GM18861 (cell line): Measurements from ENCODE around the gene RIPOR1.
A peak's percentile ranks its signal among the peaks of the same experiment; 100 is the strongest.
"Not testable (repeated sequence)": the region's sequence is repeated elsewhere in the genome, so short reads cannot be mapped to it uniquely, and the experiment has no call there.

Experiments
- ATAC-seq: cut with Tn5 transposase; IDR thresholded peaks from one replicate; pipeline ENCODE4 v1.9.1; 2021; ENCODE audit not compliant: unreplicated experiment

The RIPOR1 gene

DNA sequence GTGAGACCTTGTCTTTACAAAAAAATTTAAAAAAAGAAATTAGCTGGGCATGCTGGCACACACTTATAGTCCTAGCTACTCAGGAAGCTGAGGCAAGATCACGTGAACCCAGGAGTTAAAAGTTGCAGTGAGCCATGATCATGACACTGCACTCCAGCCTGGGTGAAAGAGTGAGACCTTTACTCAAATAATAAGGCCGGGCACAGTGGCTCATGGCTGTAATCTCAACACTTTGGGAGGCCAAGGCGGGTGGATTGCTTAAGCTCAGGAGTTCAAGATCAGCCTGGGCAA lies 11.5 kb upstream of the RIPOR1 start:
- no peak for ATAC-seq

DNA sequence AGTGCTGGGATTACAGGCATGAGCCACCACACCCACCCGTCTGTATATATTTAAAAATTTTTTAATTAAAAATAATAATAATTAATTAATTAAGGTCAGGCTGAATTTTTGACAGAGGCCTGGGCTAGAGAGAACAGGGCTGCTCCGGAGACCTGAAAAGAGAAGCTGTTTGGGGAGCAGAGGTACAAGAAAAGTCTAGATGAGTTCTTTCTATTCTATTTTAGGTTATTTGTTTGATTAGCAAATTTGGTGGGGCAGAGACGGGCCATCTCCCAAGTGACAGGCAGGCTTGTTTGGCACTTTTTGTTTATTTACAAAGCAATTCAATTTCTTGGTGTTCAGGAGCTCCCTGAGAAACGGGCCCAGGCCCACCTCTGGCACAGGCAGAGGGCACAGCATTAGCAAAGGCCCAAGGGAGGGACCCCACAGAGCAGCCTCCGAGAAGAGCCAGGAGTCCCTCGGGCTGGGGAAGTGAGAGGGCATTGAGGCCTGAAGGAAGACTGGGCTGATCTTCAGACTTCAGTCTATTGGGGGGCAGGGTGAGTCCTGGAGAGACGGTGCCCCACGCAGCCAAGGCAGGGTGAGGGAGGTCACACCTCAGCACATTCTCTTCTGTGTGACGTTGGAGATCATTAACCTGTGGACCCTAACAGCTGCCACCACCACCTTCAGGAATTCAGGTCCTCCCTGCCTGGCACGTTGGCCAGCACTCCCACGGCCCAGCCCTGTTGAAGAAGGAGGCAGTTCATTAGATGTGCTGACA lies 10.8 kb upstream of the RIPOR1 start:
- peak; percentile 24 for ATAC-seq

GRCh38 chr16:67518676-67519075 lies 10.0 kb upstream of the RIPOR1 start:
- no peak for ATAC-seq

DNA sequence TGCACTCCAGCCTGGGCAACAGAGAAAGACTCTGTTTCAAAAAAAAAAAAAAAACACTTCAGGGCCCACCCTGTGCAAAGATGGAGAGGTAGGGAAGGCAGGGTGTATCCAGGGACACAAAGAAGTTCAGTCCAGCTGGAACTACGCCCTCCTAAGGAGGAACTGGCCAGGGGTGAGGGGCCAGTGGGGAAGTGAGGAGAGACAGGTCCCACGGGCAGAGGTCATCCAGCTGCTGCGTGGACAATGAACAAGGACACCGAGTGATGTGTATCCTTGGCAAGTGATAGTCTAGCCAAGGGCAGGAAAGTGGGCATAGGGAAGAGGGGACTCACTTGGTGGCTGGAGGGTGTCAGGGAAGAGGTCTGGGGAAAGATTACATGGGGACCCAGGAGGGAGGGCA lies 9.4 kb upstream of the RIPOR1 start:
- ATAC-seq: no peak

GRCh38 chr16:67521095-67521804 lies 7.4 kb upstream of the RIPOR1 start:
- ATAC-seq: peak; percentile 50

- ATAC-seq: no peak
Observed at GRCh38 chr16:67525176-67525860, 3.3 kb upstream of the RIPOR1 start.

DNA sequence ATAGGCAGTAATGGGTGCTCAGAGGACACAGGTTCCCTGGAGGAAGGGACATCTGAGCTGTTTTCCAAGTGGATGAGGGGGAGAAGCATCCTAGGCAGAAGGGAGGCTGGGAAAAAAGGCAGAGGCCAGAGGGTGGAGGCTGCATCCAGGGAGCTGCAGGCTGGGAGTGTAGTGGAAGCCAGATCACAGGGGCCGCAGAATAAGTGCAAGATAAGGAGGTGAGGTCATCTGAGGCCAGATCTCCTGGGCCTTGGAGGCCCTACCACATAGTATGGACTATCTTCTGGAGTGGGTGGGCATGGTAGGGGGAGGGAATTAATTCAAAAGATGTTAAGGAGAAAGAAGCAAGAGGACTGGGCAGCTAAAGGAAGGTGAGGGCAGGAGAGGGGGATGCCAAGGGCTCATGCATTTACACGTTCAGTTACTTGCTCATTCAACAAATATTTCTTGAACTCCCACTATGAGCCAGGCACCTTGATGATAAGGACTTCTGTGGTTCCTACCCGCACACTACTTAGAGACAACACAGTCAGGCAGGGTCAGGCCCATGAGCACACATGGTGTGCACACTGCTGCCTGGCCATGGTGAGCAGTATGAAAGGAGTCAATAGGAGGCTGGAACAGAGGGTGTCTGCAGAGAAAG lies 2.4 kb upstream of the RIPOR1 start:
- no peak for ATAC-seq

- no peak for ATAC-seq
Observed at GRCh38 chr16:67528870-67529581, 397 bp downstream of the RIPOR1 start.

- ATAC-seq: no peak
Observed at GRCh38 chr16:67529582-67530012, 968 bp downstream of the RIPOR1 start.

DNA sequence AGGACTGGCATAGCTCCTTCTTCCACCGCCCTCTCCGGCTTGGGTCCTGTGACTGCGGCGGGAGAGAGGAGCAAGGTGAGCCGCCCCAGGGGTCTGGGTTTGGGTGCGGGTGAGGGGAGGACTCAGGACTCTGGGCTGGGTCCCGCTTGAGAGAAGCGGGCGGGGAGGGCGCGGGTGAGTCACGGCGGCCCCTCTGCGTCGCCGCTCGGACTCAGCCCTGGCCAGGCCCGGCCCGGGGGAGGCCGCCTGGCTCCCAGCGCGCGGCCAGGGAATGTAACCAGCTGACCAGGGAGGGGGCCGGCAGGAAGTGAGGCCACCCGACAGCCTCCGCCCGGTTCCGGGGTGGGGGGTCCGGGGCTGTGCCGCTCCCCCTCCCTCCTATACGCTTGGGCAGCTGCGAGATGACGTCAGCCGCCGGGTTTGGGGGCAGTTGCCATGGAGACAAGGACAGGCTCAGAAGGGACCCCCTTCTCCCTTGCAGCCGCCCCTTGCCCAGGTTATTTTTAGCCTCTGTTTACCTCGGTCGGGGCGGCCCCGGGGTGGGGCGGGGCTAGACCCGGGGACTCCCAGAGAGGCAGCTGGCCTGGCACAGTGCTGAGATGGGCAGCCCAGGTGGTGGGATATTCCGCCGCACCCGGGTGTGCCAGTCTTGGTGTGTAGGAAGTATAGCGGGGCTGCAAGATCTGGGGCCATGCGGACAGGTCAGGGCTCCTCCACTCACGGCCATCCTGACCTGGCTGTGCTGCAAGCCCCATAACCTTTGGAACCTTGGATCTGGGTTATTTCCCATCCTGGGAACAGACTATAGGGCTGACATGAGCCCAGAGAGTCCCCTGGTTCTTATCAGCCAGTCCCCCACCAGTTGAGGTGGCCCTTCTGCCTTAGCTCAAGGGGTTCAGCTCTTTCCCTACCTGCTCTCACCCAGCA lies 1.6 kb downstream of the RIPOR1 start:
- peak; percentile 37 for ATAC-seq

DNA sequence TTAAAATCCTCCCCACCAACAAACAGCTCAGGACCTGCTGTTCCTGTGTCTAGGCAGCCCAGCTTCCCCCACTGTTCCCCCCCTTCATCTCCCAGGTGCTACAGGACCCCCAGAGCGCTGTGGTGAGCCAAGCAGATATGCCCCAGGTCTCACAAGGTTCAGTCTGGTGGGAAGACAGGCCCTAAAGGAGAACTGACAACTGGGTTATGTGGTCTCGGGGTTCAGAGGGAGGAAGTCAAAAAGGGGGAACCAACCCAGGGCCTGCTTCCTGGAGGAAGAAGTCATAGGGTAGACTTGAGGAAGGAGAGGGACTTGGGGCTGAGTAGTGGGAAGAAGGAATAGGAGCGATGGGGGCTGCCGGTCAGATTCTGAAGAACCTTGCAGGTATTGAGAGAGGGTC lies 2.6 kb downstream of the RIPOR1 start:
- ATAC-seq: no peak

DNA sequence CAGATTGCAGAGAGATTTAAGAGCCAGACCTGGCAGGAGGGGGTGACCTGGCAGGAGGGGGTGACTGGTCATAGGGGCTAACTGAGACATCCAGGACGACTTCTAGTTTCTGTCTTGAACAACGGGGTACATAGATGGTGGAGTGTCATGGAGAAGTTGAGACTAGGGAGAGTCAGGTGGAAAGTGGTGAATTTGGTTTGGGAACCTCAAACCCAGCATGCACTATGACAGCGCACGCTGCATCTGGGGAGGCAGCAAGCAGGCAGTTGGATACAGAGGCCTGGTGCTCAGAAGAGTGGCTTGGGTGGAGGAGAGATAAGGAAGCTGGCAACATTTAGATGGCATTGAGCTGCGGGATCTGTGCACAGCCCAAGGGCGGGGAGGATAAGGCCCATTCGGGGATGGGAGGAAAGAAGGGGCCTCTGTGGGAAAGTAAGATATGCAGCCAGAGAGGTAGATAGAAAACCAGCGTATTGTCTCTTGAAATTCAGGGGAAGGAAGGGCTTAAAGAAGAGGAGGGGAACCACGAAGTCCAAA lies 4.5 kb downstream of the RIPOR1 start:
- ATAC-seq: no peak

DNA sequence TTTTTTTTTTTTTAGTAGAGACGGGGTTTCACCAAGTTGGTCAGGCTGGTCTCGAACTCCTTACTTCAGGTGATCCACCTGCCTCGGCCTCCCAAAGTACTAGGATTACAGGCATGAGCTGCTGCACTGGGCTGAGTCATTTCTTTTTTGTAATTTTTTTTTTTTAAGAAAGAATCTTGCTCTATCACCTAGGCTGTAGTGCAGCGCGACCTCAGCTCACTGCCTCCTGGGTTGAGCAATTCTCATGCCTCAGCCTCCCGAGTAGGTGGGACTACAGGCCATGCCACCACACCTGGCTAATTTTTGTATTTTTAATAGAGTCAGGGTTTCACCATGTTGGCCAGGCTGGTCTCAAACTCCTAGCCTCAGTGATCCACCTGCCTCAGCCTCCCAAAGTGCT lies 5.4 kb downstream of the RIPOR1 start:
- not testable (repeated sequence) for ATAC-seq

- no peak for ATAC-seq
Observed at GRCh38 chr16:67534431-67534830, 5.8 kb downstream of the RIPOR1 start.

DNA sequence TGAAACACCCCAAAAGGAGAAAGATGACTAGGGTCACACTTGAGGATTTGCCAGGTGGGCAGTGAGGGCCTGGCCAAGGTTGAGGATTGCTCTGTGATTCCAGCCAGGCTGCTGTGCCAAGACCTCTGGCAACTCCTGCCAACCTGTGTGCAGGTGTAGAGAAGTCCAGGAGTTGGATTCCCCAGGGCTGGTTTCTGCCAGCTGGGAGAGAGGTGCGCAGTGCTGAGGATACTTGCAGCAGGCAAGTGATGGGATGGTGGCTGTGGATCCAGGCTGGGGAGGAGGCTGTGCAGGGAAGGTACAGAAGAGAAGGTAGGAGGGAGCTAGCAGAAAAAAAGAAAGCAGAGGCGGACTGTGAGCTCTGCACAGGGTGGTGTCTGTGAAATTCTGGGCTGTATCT lies 6.6 kb downstream of the RIPOR1 start:
- ATAC-seq: no peak

- ATAC-seq: no peak
Observed at GRCh38 chr16:67537270-67537635, 8.6 kb downstream of the RIPOR1 start.

DNA sequence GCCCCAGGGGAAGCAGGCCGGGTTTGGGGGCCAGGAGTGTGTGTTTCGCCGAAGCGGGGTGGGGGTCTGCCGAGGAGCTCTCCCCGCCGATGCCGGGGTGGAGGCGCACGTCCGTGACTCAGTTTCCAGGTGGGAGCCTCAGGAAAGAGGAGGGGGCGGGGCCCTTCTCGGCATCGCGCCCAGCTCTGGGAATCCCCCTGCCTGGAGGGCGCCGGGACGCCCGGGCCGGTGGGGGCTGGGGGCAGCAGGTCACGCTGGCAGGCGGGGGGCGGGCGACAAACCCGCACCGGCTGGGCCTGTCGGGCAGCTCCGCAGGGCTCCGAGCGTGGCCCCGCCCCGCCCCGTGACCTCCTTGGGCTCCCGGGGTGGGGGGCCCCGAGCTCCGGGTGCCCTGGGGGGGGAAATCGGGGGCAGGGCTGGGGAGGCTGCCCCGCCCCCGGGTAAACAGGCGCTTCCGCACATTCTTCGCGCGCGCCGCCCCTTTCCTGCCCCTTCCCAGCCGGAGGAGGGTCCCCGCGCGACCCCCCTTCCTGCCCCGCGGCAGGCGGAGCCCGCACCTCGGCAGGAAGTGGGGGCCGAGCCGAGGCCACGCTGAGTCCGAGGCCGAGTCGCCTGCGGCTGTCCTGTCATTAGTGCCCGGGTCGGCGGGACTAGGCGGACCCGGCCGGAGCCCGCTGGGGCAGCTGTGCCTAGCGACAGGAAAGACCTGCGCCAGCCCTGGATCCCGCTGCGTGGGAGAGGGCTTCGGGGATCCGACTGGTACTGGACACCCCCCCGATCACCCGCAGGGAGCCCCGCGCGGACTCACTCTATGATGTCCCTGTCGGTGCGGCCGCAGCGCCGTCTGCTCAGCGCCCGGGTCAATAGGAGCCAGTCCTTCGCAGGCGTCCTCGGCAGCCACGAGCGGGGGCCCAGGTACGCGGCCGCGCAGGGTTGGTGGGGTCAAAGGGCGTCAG lies 9.3 kb downstream of the RIPOR1 start:
- ATAC-seq: no peak

DNA sequence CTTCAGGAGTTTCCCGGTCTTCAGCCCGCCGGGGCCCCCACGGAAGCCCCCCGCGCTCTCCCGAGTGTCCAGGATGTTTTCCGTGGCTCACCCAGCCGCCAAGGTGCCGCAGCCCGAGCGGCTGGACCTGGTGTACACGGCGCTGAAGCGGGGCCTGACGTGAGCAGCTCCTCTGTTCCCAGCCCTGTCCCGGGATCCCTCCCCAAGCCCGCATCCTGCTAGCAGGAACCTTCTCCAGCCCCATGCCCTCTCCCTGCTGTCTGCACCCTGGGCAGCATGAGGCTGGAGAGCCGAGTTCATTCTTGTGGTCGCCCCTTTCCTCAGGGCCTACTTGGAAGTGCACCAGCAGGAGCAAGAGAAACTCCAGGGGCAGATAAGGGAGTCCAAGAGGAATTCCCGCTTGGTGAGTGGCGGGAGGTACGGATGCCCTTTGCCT lies 10.1 kb downstream of the RIPOR1 start:
- no peak for ATAC-seq

- ATAC-seq: no peak
Observed at GRCh38 chr16:67539271-67539670, 10.6 kb downstream of the RIPOR1 start.
